Smooth muscle cell of the brain vasculature (primary cell): Measurements from ENCODE around the gene MBOAT2.

Experiments
- DNase-seq: peaks from one replicate; pipeline ENCODE4 v3.0.0-alpha.2; 2012; ENCODE audit warnings: low read depth, low spot score

The MBOAT2 gene

DNA sequence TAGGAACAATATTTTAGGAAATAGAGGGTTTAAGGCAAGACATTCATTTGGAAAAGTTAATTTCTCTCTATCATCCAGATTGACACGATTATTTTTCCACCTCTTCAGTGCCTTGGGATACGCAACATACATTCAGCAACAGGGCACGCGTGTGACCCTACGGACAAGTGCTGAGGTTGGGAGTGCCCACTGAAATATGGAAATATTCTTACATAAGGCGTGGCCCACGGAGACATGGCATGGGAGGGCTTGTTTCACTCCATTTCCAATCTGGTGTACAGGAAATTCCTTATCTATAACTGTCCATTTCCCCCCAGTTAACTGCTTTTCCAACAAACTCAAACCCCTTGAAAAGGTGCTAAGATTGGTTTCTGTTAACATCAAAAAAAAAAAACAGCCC is 145.2 kb downstream of the MBOAT2 start:
- DNase-seq = no peak

- DNase-seq = no peak
Observed at GRCh38 chr2:8857709-8858108, 145.8 kb downstream of the MBOAT2 start.

GRCh38 chr2:8856176-8856575 is 147.3 kb downstream of the MBOAT2 start:
- DNase-seq = no peak

GRCh38 chr2:8855010-8855409 is 148.5 kb downstream of the MBOAT2 start:
- DNase-seq = no peak

DNA sequence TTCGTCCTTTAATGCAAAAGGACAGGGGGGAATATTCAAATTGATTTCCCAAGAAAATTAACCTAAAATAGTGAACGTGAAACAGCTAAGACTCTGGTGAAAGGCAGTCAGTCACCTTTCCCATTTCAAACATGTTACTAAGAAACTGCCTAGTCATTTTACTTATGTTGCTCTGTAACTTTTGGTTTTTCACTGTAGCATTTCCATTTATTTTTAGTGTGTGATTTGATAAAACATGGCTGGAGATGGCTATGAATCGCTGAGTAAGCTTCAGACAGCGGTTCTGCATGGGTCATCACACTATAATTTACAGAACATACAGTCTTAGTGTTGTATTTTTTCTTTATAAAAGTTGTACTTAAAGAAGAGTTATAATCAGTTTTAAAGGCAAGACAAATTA is 150.1 kb downstream of the MBOAT2 start:
- no peak for DNase-seq

GRCh38 chr2:8851811-8852560 is 151.5 kb downstream of the MBOAT2 start:
- no peak for DNase-seq

- DNase-seq = no peak
Observed at GRCh38 chr2:8850845-8851487, 152.5 kb downstream of the MBOAT2 start.

- no peak for DNase-seq
Observed at GRCh38 chr2:8849327-8849726, 154.2 kb downstream of the MBOAT2 start.

DNA sequence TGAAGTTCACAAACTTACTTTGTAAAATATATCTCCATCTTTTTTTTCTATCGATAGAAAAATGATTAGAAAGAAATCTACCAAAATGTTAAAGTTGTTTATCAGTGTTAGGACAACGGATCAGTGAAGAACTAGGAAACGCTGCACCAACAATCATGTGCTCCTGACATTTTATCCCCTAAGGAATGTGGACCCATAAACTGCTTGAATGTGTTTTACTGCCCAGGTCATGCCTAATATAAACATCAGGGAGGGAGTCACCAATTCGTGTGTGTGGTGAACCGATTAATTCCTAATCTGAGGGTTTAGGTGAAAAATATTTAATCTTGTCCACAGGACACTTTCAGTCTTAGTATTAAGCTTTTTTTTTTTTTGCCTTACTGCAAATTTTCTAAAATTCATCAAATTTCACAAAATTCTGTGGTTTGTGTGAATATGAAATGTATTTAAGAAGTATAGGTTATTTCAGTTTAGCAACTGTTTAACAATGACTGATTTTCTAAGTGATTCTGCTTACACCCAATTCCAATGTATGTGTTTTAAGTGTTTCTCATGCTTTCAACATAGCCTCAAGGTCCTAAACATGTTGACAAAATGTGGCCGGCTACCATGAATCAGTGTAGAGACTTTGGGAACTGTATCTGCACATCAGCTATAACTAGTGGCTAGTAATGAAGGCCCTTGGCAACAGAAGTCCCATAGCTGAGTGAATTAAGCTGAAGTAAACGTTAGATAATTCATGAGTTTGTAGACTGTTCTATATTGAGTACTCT is 155.0 kb downstream of the MBOAT2 start:
- DNase-seq = no peak

GRCh38 chr2:8847400-8847799 is 156.1 kb downstream of the MBOAT2 start:
- no peak for DNase-seq

- DNase-seq = no peak
Observed at GRCh38 chr2:8841932-8842331, 161.6 kb downstream of the MBOAT2 start.

DNA sequence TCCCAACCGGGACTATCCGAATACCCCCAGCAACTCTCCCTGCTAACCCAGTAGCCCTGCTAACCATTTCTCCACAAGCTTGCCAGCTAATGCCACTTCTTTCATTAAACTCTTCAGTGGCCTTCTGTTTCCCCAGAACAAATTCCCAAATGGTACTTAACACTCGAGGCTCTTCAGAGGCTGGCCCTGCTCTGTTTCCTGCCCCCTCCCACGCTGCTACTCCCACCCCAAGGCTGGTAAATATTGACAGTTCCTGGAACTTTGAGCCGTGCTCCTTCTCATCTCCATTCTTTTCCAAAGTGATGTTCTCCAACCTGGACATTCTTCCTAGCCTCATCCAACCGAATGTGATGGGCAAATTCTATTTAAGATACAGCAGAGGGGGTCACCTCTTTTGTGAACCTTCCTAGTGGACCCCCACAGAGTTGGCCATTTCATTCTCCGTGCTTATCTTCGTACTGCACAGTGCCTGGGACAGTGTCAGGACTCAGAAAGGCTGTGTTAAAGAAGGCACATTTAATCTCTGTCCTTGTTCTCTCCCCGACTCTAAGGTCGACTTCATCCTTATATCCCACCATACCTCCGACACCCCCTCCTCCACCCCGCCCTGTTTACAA is 162.9 kb downstream of the MBOAT2 start:
- DNase-seq = no peak

DNA sequence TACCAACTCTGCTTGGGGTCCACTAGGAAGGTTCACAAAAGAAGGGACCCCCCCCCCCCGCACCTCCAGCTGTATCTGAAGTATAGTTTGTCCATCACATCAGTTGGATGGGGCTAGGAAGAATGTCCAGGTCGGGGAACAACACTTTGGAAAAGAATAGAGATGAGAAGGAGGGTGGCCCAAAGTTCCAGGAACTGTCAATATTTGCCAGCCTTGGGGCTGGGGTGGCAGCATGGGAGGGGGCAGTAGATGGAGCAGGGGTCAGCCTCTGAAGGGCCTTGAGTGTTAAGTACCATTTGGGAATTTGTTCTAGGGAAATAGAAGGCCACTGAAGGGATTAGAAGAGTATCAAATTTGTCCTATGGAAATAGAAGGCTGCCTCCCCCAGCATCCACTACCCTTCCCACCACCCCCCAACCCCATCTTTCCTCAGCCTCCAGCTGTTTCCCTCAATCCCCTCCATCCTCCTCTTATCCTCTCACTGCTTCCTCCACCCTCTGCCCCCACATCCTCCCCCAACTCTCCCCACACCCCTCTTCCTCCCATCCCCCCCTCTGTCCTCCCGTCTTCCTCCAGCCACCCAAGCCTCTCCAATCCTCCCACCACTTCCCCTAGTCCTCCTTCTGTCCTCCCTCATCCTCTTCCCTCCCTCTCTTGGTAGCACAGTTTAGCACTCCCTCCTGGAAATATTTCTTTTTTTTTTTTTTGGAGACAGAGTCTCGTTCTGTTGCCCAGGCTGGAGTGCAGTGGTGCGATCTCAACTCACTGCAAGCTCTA is 164.1 kb downstream of the MBOAT2 start:
- DNase-seq = no peak

DNA sequence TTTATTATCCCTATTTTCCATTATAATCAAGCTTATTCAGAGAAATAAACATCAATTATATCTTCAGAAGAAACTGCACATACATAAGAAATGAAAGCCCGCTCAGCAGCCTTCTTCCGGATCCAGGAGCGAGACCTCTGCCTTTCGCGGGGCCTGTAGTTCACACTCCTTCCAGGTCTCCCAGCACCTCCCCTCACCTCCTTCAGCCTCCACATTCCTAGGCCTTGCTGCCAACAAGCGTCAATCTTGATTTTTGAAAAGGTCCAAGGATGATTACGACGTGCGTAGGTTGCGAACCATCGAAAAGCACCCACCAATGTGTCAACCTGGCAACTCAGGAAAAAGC is 165.7 kb downstream of the MBOAT2 start:
- no peak for DNase-seq

- peak; percentile 63 for DNase-seq
Observed at GRCh38 chr2:8836971-8837794, 166.3 kb downstream of the MBOAT2 start, which contains the start of gene KIDINS220. KIDINS220 (minus strand) TSS chr2:8837613; CDS start chr2:8827093, 10,520 bp downstream.

DNA sequence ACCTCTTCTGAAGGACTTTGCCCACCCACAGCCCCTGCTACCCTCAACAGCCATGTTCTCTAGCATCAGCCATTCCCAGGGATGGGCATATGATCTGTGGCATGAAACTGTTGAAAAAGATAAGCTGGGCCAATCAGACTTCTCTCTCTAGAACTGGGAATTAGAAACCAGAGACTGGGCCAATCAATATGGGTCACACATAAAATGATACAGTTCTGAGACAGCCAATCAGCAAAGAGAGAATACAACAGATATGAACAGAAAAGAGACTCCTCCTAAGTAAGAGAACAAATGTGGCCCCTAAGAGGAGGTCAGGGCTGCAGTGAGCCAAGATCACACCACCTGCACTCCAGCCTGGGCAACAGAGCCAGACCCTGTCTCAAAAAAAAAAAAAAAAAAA is 168.2 kb downstream of the MBOAT2 start:
- DNase-seq = no peak

DNA sequence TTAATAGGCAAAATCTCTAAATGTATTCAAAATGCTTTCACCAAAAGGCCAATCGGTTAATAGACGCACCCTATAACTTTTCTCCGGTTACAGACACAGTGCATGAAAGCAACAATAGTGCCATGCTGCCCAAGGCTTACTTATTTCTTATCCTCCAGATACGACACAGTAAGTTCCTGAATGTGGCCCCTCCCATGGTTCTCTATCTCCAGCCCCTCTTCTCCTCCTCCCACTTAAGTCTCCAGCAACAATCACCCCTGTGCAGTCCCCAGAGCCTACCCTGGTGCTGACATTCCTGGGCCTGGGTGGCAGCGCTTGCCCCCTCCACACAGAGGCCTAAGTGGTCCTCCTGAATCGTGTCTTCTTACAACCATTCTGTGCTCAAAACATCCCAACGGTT is 169.6 kb downstream of the MBOAT2 start:
- DNase-seq = no peak

DNA sequence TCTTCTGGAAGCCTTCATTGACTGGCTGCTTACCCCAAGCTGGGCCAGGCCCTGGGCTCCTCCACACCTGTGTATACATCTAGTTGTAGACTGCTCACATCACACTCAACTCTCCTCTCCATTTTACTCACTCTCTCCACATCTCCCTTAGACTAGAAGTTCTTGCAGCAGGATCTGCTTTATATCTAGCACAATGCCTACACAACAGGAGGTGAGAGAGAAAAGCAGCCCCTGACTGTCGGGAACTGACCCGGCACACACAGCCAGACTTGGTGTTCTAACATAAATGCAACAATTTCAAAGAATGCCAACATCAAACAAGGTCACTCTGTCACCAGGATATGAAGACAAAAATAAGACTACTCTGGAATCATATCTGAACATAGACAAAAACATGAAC is 172.0 kb downstream of the MBOAT2 start:
- DNase-seq = no peak

DNA sequence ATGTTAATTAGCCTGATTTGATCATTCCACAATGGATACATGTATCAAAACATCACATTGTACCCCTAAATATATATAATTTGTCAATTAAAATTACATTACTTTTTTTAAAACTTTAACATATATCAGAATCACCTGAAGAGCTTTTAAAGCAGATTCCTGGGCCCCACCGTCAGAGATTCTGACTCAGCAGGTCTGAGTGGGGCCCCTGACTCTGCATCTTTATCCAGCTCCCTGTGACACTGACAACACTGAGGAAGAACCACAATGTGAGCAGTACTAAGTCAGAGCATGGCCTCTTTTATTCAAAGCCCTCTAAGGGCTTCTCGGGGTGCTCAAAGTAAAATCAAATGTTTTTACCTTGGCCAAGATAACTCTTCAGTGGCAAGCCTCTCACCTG is 175.8 kb downstream of the MBOAT2 start:
- no peak for DNase-seq

- no peak for DNase-seq
Observed at GRCh38 chr2:8822218-8822617, 181.3 kb downstream of the MBOAT2 start.
